ENCODE measurements around the gene UBXN10. TPM values are rescaled to one million over a fixed set of nuclear protein-coding genes. Genes with fewer than 3 reads are reported as not detected.
A peak's percentile ranks its signal among the peaks of the same experiment; 100 is the strongest.

The UBXN10 gene
- total and polyA plus RNA-seq, 8 donors, result 1.8 to 6.4 (median 4.6) TPM

- Histone ChIP-seq H3K4me1 (no peaks in the 10 kb centered on the region), H3K9me3 (no peaks in the 10 kb centered on the region), H3K27me3 (no peaks in the 10 kb centered on the region), H3K27ac (no peak overlapping the region), H3K4me3 (no peak overlapping the region), H3K36me3 (no peaks in the 10 kb centered on the region)
- intact Hi-C loops (cut with DNase I), result no loop called here
- ATAC-seq (no peak), DNase-seq (peak in 1 of 4 donors; percentile 10)
- no peak for TF ChIP-seq CTCF (IDR thresholded peaks at IDR 0.05)
Observed at GRCh38 chr1:20138346-20138745, 47.5 kb upstream of the UBXN10 start.

GRCh38 chr1:20138961-20139550, 46.8 kb upstream of the UBXN10 start, which contains the start of gene PLA2G2F:
TSS of gene PLA2G2F (plus strand) at chr1:20139323. CDS start at chr1:20139428, 105 bp downstream.
- intact Hi-C loops (cut with DNase I), result no loop called here
- no peak within 1 kb of the TSS for H3K27ac ChIP-seq
- no peak for ATAC-seq

GRCh38 chr1:20139776-20140612, 45.9 kb upstream of the UBXN10 start:
- no peak overlapping the region for H3K27ac ChIP-seq
- ATAC-seq, result no peak
- TF ChIP-seq CTCF (IDR thresholded peaks at IDR 0.05), result no peak
- H3K4me3 ChIP-seq, result no peak overlapping the region
- no peaks in the 10 kb centered on the region for H3K36me3 ChIP-seq
- no peaks in the 10 kb centered on the region for H3K27me3 ChIP-seq
- peak in 1 of 4 donors; percentile 26 for DNase-seq
- H3K9me3 ChIP-seq, result no peaks in the 10 kb centered on the region
- intact Hi-C loops (cut with DNase I), result no loop called here
- H3K4me1 ChIP-seq, result no peaks in the 10 kb centered on the region

More at GRCh38 chr1:20138961-20139550, 46.8 kb upstream of the UBXN10 start, which contains the start of gene PLA2G2F:
- Histone ChIP-seq H3K27me3 (no peaks in the 10 kb centered on the region), H3K4me1 (no peaks in the 10 kb centered on the region), H3K4me3 (no peak within 1 kb of the TSS), H3K9me3 (no peaks in the 10 kb centered on the region), H3K36me3 (no peaks in the 10 kb centered on the region)
- DNase-seq, result no peak
- TF ChIP-seq CTCF (IDR thresholded peaks at IDR 0.05), result no peak

GRCh38 chr1:20141001-20141400, 44.9 kb upstream of the UBXN10 start:
- intact Hi-C loops (cut with DNase I), result no loop called here
- no peak overlapping the region for H3K4me3 ChIP-seq

More at GRCh38 chr1:20141001-20141400, 44.9 kb upstream of the UBXN10 start:
- TF ChIP-seq CTCF (IDR thresholded peaks at IDR 0.05), result no peak
- ATAC-seq (no peak), DNase-seq (peak in 1 of 4 donors; percentile 16)
- Histone ChIP-seq H3K27me3 (no peaks in the 10 kb centered on the region), H3K9me3 (no peaks in the 10 kb centered on the region), H3K27ac (no peak overlapping the region), H3K4me1 (no peaks in the 10 kb centered on the region), H3K36me3 (no peaks in the 10 kb centered on the region)
